ENCODE data around the gene SAMD4A. TPM values are rescaled to one million over a fixed set of nuclear protein-coding genes. Genes with fewer than 3 reads are reported as not detected.

The SAMD4A gene
- polyA plus RNA-seq, 2 of the 4 experiments (the other 2 are of a cell fraction): 3.9 to 5.4 TPM

DNA sequence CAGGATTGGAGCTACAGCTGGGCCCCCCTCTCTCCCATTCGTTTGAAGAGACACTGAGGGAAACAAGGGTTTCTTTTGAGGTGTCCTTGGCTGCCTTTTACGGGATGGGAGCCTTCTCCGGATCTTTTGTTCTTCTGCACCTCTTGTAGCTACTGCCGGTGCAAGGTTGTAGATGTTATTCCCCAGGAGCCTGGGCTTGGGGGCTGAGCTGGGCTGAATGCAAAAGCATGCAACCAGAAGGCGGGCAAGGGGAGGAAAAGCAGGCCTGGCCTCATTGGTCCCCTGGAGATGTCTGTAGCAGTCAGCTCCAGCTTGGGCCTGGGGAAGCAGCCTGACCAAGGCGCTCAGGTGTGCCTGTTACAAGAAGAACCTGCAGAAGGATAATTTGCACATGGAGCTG lies 225.4 kb downstream of the SAMD4A start:
- ATAC-seq: no peak
- Histone ChIP-seq H3K9me3 (peaks cover 9% of the 10 kb centered on the region; the same call in 2 of the 3 replicates), H3K4me3 (no peak overlapping the region), H3K4me1 (no peaks in the 10 kb centered on the region), H3K4me2 (no peak overlapping the region), H3K27ac (no peak overlapping the region)
- CTCF ChIA-PET: interaction anchor here (1.2 to 17.9 kb wide), 5 partner anchors 14 to 228 kb away, joined by 3 to 159 read pairs (median 8); partner anchors contain the start of gene SAMD4A
- FAIRE-seq: no peak
- POLR2A ChIA-PET: no interaction called here
- TF ChIP-seq, protein P1, sequence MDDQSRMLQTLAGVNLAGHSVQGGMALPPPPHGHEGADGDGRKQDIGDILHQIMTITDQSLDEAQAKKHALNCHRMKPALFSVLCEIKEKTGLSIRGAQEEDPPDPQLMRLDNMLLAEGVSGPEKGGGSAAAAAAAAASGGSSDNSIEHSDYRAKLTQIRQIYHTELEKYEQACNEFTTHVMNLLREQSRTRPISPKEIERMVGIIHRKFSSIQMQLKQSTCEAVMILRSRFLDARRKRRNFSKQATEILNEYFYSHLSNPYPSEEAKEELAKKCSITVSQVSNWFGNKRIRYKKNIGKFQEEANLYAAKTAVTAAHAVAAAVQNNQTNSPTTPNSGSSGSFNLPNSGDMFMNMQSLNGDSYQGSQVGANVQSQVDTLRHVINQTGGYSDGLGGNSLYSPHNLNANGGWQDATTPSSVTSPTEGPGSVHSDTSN (IDR thresholded peaks at IDR 0.05): no peak
- TF ChIP-seq ATOH8 (CRISPR knock-in tag; IDR thresholded peaks at IDR 0.05; ENCODE audit: low read depth) (no peak), SREBF2 (IDR thresholded peaks at IDR 0.05) (no peak), GATA3 (IDR thresholded peaks at IDR 0.05; ENCODE audit: borderline replicate concordance) (no peak), MAX (IDR thresholded peaks at IDR 0.05) (no peak), CEBPB (IDR thresholded peaks at IDR 0.05) (no peak), CHD4 (IDR thresholded peaks at IDR 0.05; ENCODE audit: borderline replicate concordance) (no peak), HMGXB4 (CRISPR knock-in tag; IDR thresholded peaks at IDR 0.05; ENCODE audit: borderline replicate concordance) (no peak), ZSCAN20 (CRISPR knock-in tag; IDR thresholded peaks at IDR 0.05) (no peak), ZNF302 (CRISPR knock-in tag; IDR thresholded peaks at IDR 0.05) (no peak)
- TF ChIP-seq, protein P2, sequence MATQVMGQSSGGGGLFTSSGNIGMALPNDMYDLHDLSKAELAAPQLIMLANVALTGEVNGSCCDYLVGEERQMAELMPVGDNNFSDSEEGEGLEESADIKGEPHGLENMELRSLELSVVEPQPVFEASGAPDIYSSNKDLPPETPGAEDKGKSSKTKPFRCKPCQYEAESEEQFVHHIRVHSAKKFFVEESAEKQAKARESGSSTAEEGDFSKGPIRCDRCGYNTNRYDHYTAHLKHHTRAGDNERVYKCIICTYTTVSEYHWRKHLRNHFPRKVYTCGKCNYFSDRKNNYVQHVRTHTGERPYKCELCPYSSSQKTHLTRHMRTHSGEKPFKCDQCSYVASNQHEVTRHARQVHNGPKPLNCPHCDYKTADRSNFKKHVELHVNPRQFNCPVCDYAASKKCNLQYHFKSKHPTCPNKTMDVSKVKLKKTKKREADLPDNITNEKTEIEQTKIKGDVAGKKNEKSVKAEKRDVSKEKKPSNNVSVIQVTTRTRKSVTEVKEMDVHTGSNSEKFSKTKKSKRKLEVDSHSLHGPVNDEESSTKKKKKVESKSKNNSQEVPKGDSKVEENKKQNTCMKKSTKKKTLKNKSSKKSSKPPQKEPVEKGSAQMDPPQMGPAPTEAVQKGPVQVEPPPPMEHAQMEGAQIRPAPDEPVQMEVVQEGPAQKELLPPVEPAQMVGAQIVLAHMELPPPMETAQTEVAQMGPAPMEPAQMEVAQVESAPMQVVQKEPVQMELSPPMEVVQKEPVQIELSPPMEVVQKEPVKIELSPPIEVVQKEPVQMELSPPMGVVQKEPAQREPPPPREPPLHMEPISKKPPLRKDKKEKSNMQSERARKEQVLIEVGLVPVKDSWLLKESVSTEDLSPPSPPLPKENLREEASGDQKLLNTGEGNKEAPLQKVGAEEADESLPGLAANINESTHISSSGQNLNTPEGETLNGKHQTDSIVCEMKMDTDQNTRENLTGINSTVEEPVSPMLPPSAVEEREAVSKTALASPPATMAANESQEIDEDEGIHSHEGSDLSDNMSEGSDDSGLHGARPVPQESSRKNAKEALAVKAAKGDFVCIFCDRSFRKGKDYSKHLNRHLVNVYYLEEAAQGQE (IDR thresholded peaks at IDR 0.05): no peak
- DNase-seq (ENCODE audit: low read depth in 1 of 2, low spot score in 1 of 2): no peak
- WGBS (ENCODE audit: missing lambda C conversion rate): 81% methylated on average over 6 of the region's 6 CpGs

GRCh38 chr14:54794159-54794558 lies 227.2 kb downstream of the SAMD4A start:
- no peak overlapping the region for H3K4me3 ChIP-seq
- no peak for TF ChIP-seq RARB (CRISPR knock-in tag; IDR thresholded peaks at IDR 0.05)
- no peak overlapping the region for H3K4me2 ChIP-seq
- H3K9me3 ChIP-seq: peaks cover 9% of the 10 kb centered on the region; the same call in 2 of the 3 replicates
- POLR2A ChIA-PET: no interaction called here
- CTCF ChIA-PET: interaction anchor here (0.6 to 17.9 kb wide), 5 partner anchors 8 to 446 kb away, joined by 3 to 159 read pairs (median 5); no protein-coding TSS in a partner anchor
- no peak overlapping the region for H3K27ac ChIP-seq
- WGBS (ENCODE audit: missing lambda C conversion rate): 19% methylated on average over 1 of the region's 1 CpG
- no peak for ATAC-seq
- DNase-seq (ENCODE audit: low read depth in 1 of 2, low spot score in 1 of 2): no peak
- H3K4me1 ChIP-seq: no peaks in the 10 kb centered on the region
- no peak for FAIRE-seq

- no peak overlapping the region for H3K4me3 ChIP-seq
- H3K4me2 ChIP-seq: no peak overlapping the region
- no peak for DNase-seq (ENCODE audit: low read depth in 1 of 2, low spot score in 1 of 2)
- H3K27ac ChIP-seq: no peak overlapping the region
- H3K9me3 ChIP-seq: peaks cover 9% of the 10 kb centered on the region; the same call in 2 of the 3 replicates
- ChIA-PET CTCF (interaction anchor here (0.6 to 17.9 kb wide), 4 partner anchors 9 to 447 kb away, joined by 3 to 159 read pairs (median 70); no protein-coding TSS in a partner anchor), POLR2A (no interaction called here)
- WGBS (ENCODE audit: missing lambda C conversion rate): 96% methylated on average over 3 of the region's 3 CpGs
- no peak for FAIRE-seq
- no peak for ATAC-seq
- no peaks in the 10 kb centered on the region for H3K4me1 ChIP-seq
- TF ChIP-seq RAD21 (conservative IDR thresholded peaks at IDR 0.05 in 1 of 2, IDR thresholded peaks at IDR 0.05 in 1 of 2) (no peak), BHLHE40 (IDR thresholded peaks at IDR 0.05; ENCODE audit: low read depth, low read length) (no peak), RARB (CRISPR knock-in tag; IDR thresholded peaks at IDR 0.05) (no peak), HMGXB4 (CRISPR knock-in tag; IDR thresholded peaks at IDR 0.05; ENCODE audit: borderline replicate concordance) (no peak), CBX8 (IDR thresholded peaks at IDR 0.05) (no peak), HEYL (CRISPR knock-in tag; IDR thresholded peaks at IDR 0.05) (no peak), ZNF302 (CRISPR knock-in tag; IDR thresholded peaks at IDR 0.05) (no peak)
- TF ChIP-seq, protein P3, sequence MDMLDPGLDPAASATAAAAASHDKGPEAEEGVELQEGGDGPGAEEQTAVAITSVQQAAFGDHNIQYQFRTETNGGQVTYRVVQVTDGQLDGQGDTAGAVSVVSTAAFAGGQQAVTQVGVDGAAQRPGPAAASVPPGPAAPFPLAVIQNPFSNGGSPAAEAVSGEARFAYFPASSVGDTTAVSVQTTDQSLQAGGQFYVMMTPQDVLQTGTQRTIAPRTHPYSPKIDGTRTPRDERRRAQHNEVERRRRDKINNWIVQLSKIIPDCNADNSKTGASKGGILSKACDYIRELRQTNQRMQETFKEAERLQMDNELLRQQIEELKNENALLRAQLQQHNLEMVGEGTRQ (IDR thresholded peaks at IDR 0.05): no peak
Measured at GRCh38 chr14:54794796-54795195, 227.9 kb downstream of the SAMD4A start.

All from A549 (cell line).